Liver (tissue), 9 donors: Measurements from ENCODE around the gene KIAA0513. TPM values are rescaled to one million over a fixed set of nuclear protein-coding genes. Genes with fewer than 3 reads are reported as not detected.

ENCODE experiments used
- DNase-seq: peaks from one replicate; pipeline ENCODE4 v3.0.0-alpha.2; 2017; ENCODE audit warnings: low spot score
- H3K27ac ChIP-seq, 2 donors: one replicate each; pipeline ENCODE4 v1.7.0; 2013; ENCODE audit warnings: inconsistent platforms in 2 of 2, low read length in 2 of 2, control low read depth in 1 of 2, low read depth in 1 of 2, mild to moderate bottlenecking in 1 of 2
- H3K27me3 ChIP-seq, 4 donors: one replicate each; pipeline versions ENCODE4 v1.6.1 to v1.7.0; 2013; ENCODE audit warnings: low read length in 3 of 4, inconsistent platforms in 1 of 4, mild to moderate bottlenecking in 1 of 4, moderate library complexity in 1 of 4; ENCODE audit not compliant: control insufficient read depth in 4 of 4, insufficient read depth in 4 of 4
- H3K36me3 ChIP-seq, 4 donors: one replicate each; pipeline versions ENCODE4 v1.6.1 to v1.7.0; 2013; ENCODE audit warnings: low read length in 3 of 4, mild to moderate bottlenecking in 3 of 4, low read depth in 1 of 4, moderate library complexity in 1 of 4; ENCODE audit not compliant: control insufficient read depth in 4 of 4, insufficient read depth in 3 of 4
- H3K4me1 ChIP-seq, 4 donors: one replicate each; pipeline versions ENCODE4 v1.6.1 to v1.7.0; 2013; ENCODE audit warnings: low read length in 3 of 4, mild to moderate bottlenecking in 3 of 4, moderate library complexity in 1 of 4; ENCODE audit not compliant: control insufficient read depth in 4 of 4, insufficient read depth in 4 of 4
- H3K4me3 ChIP-seq, 3 donors: one replicate each; pipeline versions ENCODE4 v1.6.1 to v1.7.0; 2013; ENCODE audit warnings: low read length in 3 of 3, control low read depth in 1 of 3, low read depth in 1 of 3, mild to moderate bottlenecking in 1 of 3
- H3K9ac ChIP-seq, 2 donors: one replicate each; pipeline ENCODE4 v1.7.0; 2013; ENCODE audit warnings: low read length in 2 of 2, mild to moderate bottlenecking in 2 of 2, moderate library complexity in 2 of 2, control low read depth in 1 of 2, low read depth in 1 of 2
- H3K9me3 ChIP-seq, 4 donors: one replicate each; pipeline versions ENCODE4 v1.6.1 to v1.7.0; 2013; ENCODE audit warnings: low read length in 3 of 4; ENCODE audit not compliant: control insufficient read depth in 4 of 4
- CTCF ChIP-seq: fragments of 150-350 bp; IDR thresholded peaks from 2 replicates; pipeline ENCODE4 v1.5.1; 2017; ENCODE audit warnings: improper control_type of control experiment, low read depth, low read length; ENCODE audit not compliant: missing input control
- EGR1 ChIP-seq, 2 donors: IDR thresholded peaks; 2 replicates each; pipeline ENCODE4 v1.6.1; 2016 to 2018; ENCODE audit warnings: antibody characterized with exemption in 2 of 2, low read depth in 2 of 2
- FOXA1 ChIP-seq: IDR thresholded peaks from 2 replicates; pipeline ENCODE4 v1.6.1; 2016; ENCODE audit warnings: antibody characterized with exemption
- FOXA2 ChIP-seq: IDR thresholded peaks from 2 replicates; pipeline ENCODE4 v1.6.1; 2016; ENCODE audit warnings: antibody characterized with exemption
- GABPA ChIP-seq, 2 donors: IDR thresholded peaks in 1 of 2; conservative IDR thresholded peaks in 1 of 2; 2 replicates each; pipeline ENCODE4 v1.6.1; 2016; ENCODE audit warnings: antibody characterized with exemption in 2 of 2, mild to moderate bottlenecking in 1 of 2, moderate library complexity in 1 of 2
- HNF4A ChIP-seq, 2 donors: conservative IDR thresholded peaks; 2 replicates each; pipeline ENCODE4 v1.6.1; 2016; ENCODE audit warnings: antibody characterized with exemption in 2 of 2, mild to moderate bottlenecking in 2 of 2
- HNF4G ChIP-seq: IDR thresholded peaks from 2 replicates; pipeline ENCODE4 v1.6.1; 2016; ENCODE audit warnings: antibody characterized with exemption
- JUND ChIP-seq, 2 donors: IDR thresholded peaks; 2 replicates each; pipeline ENCODE4 v1.6.1; 2016; ENCODE audit warnings: antibody characterized with exemption in 2 of 2
- MAX ChIP-seq: IDR thresholded peaks from 2 replicates; pipeline ENCODE4 v1.6.1; 2016; ENCODE audit warnings: antibody characterized with exemption
- NR2F2 ChIP-seq: IDR thresholded peaks from 2 replicates; pipeline ENCODE4 v1.6.1; 2016; ENCODE audit warnings: antibody characterized with exemption
- RAD21 ChIP-seq, 2 donors: IDR thresholded peaks; 2 replicates each; pipeline ENCODE4 v1.6.1; 2016; ENCODE audit warnings: antibody characterized with exemption in 2 of 2, mild to moderate bottlenecking in 2 of 2
- REST ChIP-seq: IDR thresholded peaks from 2 replicates; pipeline ENCODE4 v1.6.1; 2016; ENCODE audit warnings: antibody characterized with exemption, mild to moderate bottlenecking
- RXRA ChIP-seq, 2 donors: IDR thresholded peaks; 2 replicates each; pipeline ENCODE4 v1.6.1; 2017 to 2018; ENCODE audit warnings: antibody characterized with exemption in 2 of 2, mild to moderate bottlenecking in 1 of 2
- SP1 ChIP-seq: IDR thresholded peaks from 2 replicates; pipeline ENCODE4 v1.6.1; 2018; ENCODE audit warnings: antibody characterized with exemption, mild to moderate bottlenecking
- TAF1 ChIP-seq: conservative IDR thresholded peaks from 2 replicates; pipeline ENCODE4 v1.6.1; 2016; ENCODE audit warnings: antibody characterized with exemption, mild to moderate bottlenecking
- YY1 ChIP-seq: IDR thresholded peaks from 2 replicates; pipeline ENCODE4 v1.6.1; 2016; ENCODE audit warnings: antibody characterized with exemption, mild to moderate bottlenecking
- ZBTB33 ChIP-seq: IDR thresholded peaks from 2 replicates; pipeline ENCODE4 v1.6.1; 2016; ENCODE audit warnings: antibody characterized with exemption
- WGBS: extraction: QIAGEN DNeasy Blood & Tissue Kit; methylation state at CpG from one replicate; pipeline ENCODE4 v1.1.7; 2013; 5-methylcytosine and 5-hydroxymethylcytosine counted together
- polyA plus RNA-seq, 2 donors: library from polyadenylated mRNA; stranded (reverse) in 1 of 2; unstranded in 1 of 2; fragments of 200-250 nt in 1 of 2; fragments of >200 nt in 1 of 2; fragmentation: Nextera tagmentation in 1 of 2; extraction: Ambion mirVana in 1 of 2; gene quantifications; one replicate each; pipeline versions ENCODE4 v1.2.1 to v1.2.3, GENCODE V29; 2013 to 2015
- total RNA-seq, 2 donors: library from RNA; depleted of rRNA; stranded (reverse); fragments of >200 nt; gene quantifications; one replicate each; pipeline ENCODE4 v1.2.3, GENCODE V29; 2014
- TF ChIP-seq, protein P1 (sequence below): IDR thresholded peaks from 2 replicates; pipeline ENCODE4 v1.6.1; 2016; ENCODE audit warnings: antibody characterized with exemption
- donor health status: healthy.
- donor health status: healthy.
- donor health status: healthy.
- donor health status: healthy.
- donor health status: healthy.

Gene KIAA0513
- total and polyA plus RNA-seq, 4 donors: 1.5 to 5.9 (median 2.9) TPM

GRCh38 chr16:85066346-85066885 lies 38.8 kb downstream of the KIAA0513 start:
- Histone ChIP-seq H3K27me3 (no peaks in the 10 kb centered on the region), H3K9ac (no peak overlapping the region), H3K27ac (no peak overlapping the region), H3K4me3 (no peak overlapping the region), H3K4me1 (no peaks in the 10 kb centered on the region), H3K36me3 (peaks cover 0 to 5% (median 0%) of the 10 kb centered on the region in 4 donors), H3K9me3 (no peaks in the 10 kb centered on the region)
- no peak for DNase-seq
- WGBS: 93% methylated on average over 12 of the region's 12 CpGs
- no peak for TF ChIP-seq RAD21 (IDR thresholded peaks at IDR 0.05)
- TF ChIP-seq HNF4A (conservative IDR thresholded peaks at IDR 0.05): no peak
- no peak for TF ChIP-seq RXRA (IDR thresholded peaks at IDR 0.05)
- no peak for TF ChIP-seq JUND (IDR thresholded peaks at IDR 0.05)
- TF ChIP-seq, protein P1, sequence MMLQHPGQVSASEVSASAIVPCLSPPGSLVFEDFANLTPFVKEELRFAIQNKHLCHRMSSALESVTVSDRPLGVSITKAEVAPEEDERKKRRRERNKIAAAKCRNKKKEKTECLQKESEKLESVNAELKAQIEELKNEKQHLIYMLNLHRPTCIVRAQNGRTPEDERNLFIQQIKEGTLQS: no peak
- no peak for TF ChIP-seq MAX
- no peak for TF ChIP-seq FOXA2
- TF ChIP-seq GABPA (IDR thresholded peaks at IDR 0.05 in 1 of 2, conservative IDR thresholded peaks at IDR 0.05 in 1 of 2): no peak
- TF ChIP-seq ZBTB33: no peak
- TF ChIP-seq EGR1 (IDR thresholded peaks at IDR 0.05; ENCODE audit: low read depth in 2 of 2): no peak
- no peak for TF ChIP-seq NR2F2
- no peak for TF ChIP-seq YY1
- TF ChIP-seq TAF1: no peak
- TF ChIP-seq SP1: no peak
- no peak for TF ChIP-seq REST
- no peak for TF ChIP-seq CTCF
- no peak for TF ChIP-seq FOXA1
- no peak for TF ChIP-seq HNF4G
